SK-N-SH treated with all-trans-retinoic acid at 6 μM for 48 hours (cell line): ENCODE results near the gene CDK1.

Experiments used
- ATAC-seq: fragments of 200-7000 bp; cut with Tn5 transposase; 3 replicates; pipeline ENCODE4 v1.9.1; 2020; ENCODE audit warnings: mild to moderate bottlenecking, moderate library complexity
- ARNTL ChIP-seq: fragments of 450-650 bp; formaldehyde crosslinking; IDR thresholded peaks from 2 replicates; pipeline ENCODE4 v1.5.0; 2020; ENCODE audit warnings: low read depth, mild to moderate bottlenecking, moderate library complexity, borderline replicate concordance
- BACH2 ChIP-seq: fragments of 250-450 bp; sonication (Bioruptor Pico); IDR thresholded peaks from 2 replicates; pipeline ENCODE4 v1.9.0; 2021; ENCODE audit warnings: mild to moderate bottlenecking, borderline replicate concordance
- CREB5 ChIP-seq: fragments of 250-450 bp; sonication (Bioruptor Pico); IDR thresholded peaks from 2 replicates; pipeline ENCODE4 v1.5.1; 2020; ENCODE audit warnings: low read depth, mild to moderate bottlenecking, moderate library complexity
- CSDC2 ChIP-seq: fragments of 250-450 bp; sonication (Bioruptor Pico); IDR thresholded peaks from 2 replicates; pipeline ENCODE4 v1.5.0; 2020; ENCODE audit warnings: mild to moderate bottlenecking, moderate library complexity
- CSRNP3 ChIP-seq: fragments of 250-450 bp; sonication (Bioruptor Pico); IDR thresholded peaks from 2 replicates; pipeline ENCODE4 v1.5.1; 2021; ENCODE audit warnings: mild to moderate bottlenecking, moderate library complexity
- ESRRG ChIP-seq: fragments of 250-450 bp; sonication (Bioruptor Pico); IDR thresholded peaks from 2 replicates; pipeline ENCODE4 v1.6.1; 2021; ENCODE audit warnings: mild to moderate bottlenecking
- GLIS3 ChIP-seq: fragments of 250-450 bp; sonication (Bioruptor Pico); IDR thresholded peaks from 2 replicates; pipeline ENCODE4 v1.5.0; 2020; ENCODE audit warnings: mild to moderate bottlenecking, moderate library complexity
- ISL1 ChIP-seq: fragments of 250-450 bp; sonication (Bioruptor Pico); IDR thresholded peaks from 2 replicates; pipeline ENCODE4 v2.1.2; 2022; ENCODE audit warnings: mild to moderate bottlenecking, moderate library complexity
- OSR1 ChIP-seq: fragments of 250-450 bp; sonication (Bioruptor Pico); IDR thresholded peaks from 2 replicates; pipeline ENCODE4 v1.8.0; 2022; ENCODE audit warnings: moderate library complexity, mild to moderate bottlenecking, inconsistent platforms
- POU6F1 ChIP-seq: fragments of 250-450 bp; sonication (Bioruptor Pico); IDR thresholded peaks from 2 replicates; pipeline ENCODE4 v1.8.0; 2021; ENCODE audit warnings: low read depth, mild to moderate bottlenecking, moderate library complexity, borderline replicate concordance
- PPARA ChIP-seq: fragments of 250-450 bp; sonication (Bioruptor Pico); IDR thresholded peaks from 2 replicates; pipeline ENCODE4 v1.5.0; 2020; ENCODE audit warnings: mild to moderate bottlenecking, borderline replicate concordance
- RARB ChIP-seq: fragments of 250-450 bp; sonication (Bioruptor Pico); IDR thresholded peaks from 2 replicates; pipeline ENCODE4 v1.8.0; 2021; ENCODE audit warnings: mild to moderate bottlenecking, moderate library complexity
- SNAI2 ChIP-seq: fragments of 250-450 bp; sonication (Bioruptor Pico); IDR thresholded peaks from 2 replicates; pipeline ENCODE4 v1.5.0; 2020; ENCODE audit warnings: mild to moderate bottlenecking, moderate library complexity
- TCF4 ChIP-seq: fragments of 250-450 bp; sonication (Bioruptor Pico); IDR thresholded peaks from 2 replicates; pipeline ENCODE4 v1.8.0; 2021; ENCODE audit warnings: mild to moderate bottlenecking, moderate library complexity, borderline replicate concordance
- TOX ChIP-seq: fragments of 250-450 bp; sonication (Bioruptor Pico); IDR thresholded peaks from 2 replicates; pipeline ENCODE4 v1.8.0; 2021; ENCODE audit warnings: mild to moderate bottlenecking, moderate library complexity, borderline replicate concordance
- ZC3H10 ChIP-seq: fragments of 250-450 bp; sonication (Bioruptor Pico); IDR thresholded peaks from 2 replicates; pipeline ENCODE4 v1.5.1; 2021; ENCODE audit warnings: mild to moderate bottlenecking, moderate library complexity
- ZFP3 ChIP-seq: fragments of 250-450 bp; sonication (Bioruptor Pico); IDR thresholded peaks from 2 replicates; pipeline ENCODE4 v1.5.0; 2020; ENCODE audit warnings: mild to moderate bottlenecking, moderate library complexity
- ZNF565 ChIP-seq: fragments of 450-650 bp; formaldehyde crosslinking; conservative IDR thresholded peaks from 2 replicates; pipeline ENCODE4 v1.5.0; 2020; ENCODE audit warnings: low read depth, mild to moderate bottlenecking, moderate library complexity
- ZNF70 ChIP-seq: fragments of 450-650 bp; formaldehyde crosslinking; IDR thresholded peaks from 2 replicates; pipeline ENCODE4 v1.5.0; 2020; ENCODE audit warnings: mild to moderate bottlenecking, moderate library complexity
- ZNF8 ChIP-seq: fragments of 450-650 bp; formaldehyde crosslinking; IDR thresholded peaks from 2 replicates; pipeline ENCODE4 v1.5.0; 2020; ENCODE audit warnings: mild to moderate bottlenecking, moderate library complexity
- TF ChIP-seq, protein P1 (sequence below): fragments of 250-450 bp; sonication (Bioruptor Pico); IDR thresholded peaks from 2 replicates; pipeline ENCODE4 v1.8.0; 2020; ENCODE audit warnings: mild to moderate bottlenecking, moderate library complexity, borderline replicate concordance
- TF ChIP-seq, protein P2 (sequence below): fragments of 250-450 bp; sonication (Bioruptor Pico); IDR thresholded peaks from 2 replicates; pipeline ENCODE4 v1.5.0; 2020; ENCODE audit warnings: mild to moderate bottlenecking, moderate library complexity

Gene CDK1

DNA sequence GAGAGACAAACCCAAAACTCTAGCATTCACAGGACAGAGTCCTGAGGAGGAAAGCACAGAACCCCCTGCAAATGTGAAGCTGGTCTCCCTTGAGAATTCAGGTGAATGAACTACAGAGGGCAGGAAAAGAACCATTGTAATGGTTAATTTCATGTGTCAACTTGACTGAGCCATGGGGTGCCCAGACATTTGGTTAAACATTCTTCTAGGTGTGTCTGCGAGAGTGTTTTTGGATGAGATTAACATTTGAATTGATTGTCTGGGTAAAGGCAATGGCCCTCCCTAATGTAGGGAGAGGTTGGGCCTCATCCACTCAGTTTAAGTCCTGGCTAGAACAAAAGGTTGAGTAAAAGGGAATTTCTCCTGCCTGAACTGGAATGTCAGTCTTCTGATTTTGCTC lies 15.7 kb upstream of the CDK1 start:
- no peak for TF ChIP-seq CSDC2 (CRISPR knock-in tag)
- TF ChIP-seq CSRNP3, result no peak
- TF ChIP-seq, protein P1, sequence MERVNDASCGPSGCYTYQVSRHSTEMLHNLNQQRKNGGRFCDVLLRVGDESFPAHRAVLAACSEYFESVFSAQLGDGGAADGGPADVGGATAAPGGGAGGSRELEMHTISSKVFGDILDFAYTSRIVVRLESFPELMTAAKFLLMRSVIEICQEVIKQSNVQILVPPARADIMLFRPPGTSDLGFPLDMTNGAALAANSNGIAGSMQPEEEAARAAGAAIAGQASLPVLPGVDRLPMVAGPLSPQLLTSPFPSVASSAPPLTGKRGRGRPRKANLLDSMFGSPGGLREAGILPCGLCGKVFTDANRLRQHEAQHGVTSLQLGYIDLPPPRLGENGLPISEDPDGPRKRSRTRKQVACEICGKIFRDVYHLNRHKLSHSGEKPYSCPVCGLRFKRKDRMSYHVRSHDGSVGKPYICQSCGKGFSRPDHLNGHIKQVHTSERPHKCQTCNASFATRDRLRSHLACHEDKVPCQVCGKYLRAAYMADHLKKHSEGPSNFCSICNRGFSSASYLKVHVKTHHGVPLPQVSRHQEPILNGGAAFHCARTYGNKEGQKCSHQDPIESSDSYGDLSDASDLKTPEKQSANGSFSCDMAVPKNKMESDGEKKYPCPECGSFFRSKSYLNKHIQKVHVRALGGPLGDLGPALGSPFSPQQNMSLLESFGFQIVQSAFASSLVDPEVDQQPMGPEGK, result no peak
- no peak for TF ChIP-seq POU6F1 (CRISPR knock-in tag)
- TF ChIP-seq SNAI2 (CRISPR knock-in tag), result no peak
- no peak for TF ChIP-seq ESRRG (CRISPR knock-in tag)
- no peak for TF ChIP-seq CREB5
- no peak for TF ChIP-seq BACH2 (CRISPR knock-in tag)
- no peak for TF ChIP-seq RARB (CRISPR knock-in tag)
- no peak for TF ChIP-seq ISL1 (CRISPR knock-in tag)

DNA sequence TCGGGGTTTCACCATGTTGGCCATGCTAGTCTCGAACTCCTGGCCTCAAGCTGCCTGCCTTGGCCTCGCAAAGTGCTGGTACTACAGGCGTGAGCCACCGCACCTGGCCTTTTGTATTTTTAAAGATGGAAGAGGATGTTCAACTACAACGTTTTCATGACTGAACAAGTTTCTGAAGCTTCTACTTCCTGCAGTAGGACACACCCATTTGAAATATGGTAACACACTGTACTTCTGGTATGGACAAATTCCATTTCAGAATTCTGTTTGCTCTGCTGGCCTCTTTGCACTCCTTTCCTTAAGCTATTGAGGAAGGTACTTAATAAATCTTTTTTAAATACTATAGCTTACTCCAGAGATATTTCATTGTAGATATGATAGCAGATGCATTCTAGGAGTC lies 10.9 kb upstream of the CDK1 start:
- TF ChIP-seq ZNF8, result no peak
- no peak for TF ChIP-seq CSDC2 (CRISPR knock-in tag)
- TF ChIP-seq, protein P1, result no peak
- no peak for TF ChIP-seq ZNF70 (CRISPR knock-in tag)
- no peak for TF ChIP-seq OSR1 (CRISPR knock-in tag)
- no peak for TF ChIP-seq ISL1 (CRISPR knock-in tag)
- no peak for TF ChIP-seq SNAI2 (CRISPR knock-in tag)
- no peak for TF ChIP-seq RARB (CRISPR knock-in tag)
- TF ChIP-seq TOX (CRISPR knock-in tag), result no peak
- TF ChIP-seq ESRRG (CRISPR knock-in tag), result no peak
- no peak for TF ChIP-seq TCF4 (CRISPR knock-in tag)
- TF ChIP-seq BACH2 (CRISPR knock-in tag), result no peak
- TF ChIP-seq ARNTL, result no peak
- TF ChIP-seq, all 23 proteins: peak for 0
- ATAC-seq, result no peak

More for the DNA sequence above, 15.7 kb upstream of the CDK1 start:
- ATAC-seq, result no peak

DNA sequence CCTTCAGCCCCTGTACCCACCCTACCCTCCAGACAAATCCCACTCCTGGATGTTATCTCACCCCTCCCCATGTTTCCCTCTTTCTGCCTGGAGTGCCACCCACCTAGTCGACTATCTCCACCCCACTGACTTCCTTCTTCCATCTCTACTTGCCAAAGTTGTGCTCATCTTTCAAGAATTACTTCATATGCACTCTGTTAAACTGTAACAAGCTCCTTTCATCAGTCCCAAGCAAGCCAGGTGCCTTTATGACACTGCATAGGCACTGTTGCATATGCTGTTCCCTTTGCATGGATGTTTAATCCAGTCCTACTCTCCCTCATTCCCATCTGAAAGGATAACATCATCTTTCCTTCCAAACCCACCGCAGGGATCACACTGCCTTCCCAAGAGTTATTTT lies 8.9 kb upstream of the CDK1 start:
- ATAC-seq, result no peak; the same call in 2 of the 3 replicates
- TF ChIP-seq SNAI2 (CRISPR knock-in tag) (no peak), ZFP3 (CRISPR knock-in tag) (no peak), ZNF8 (no peak), ZNF565 (CRISPR knock-in tag) (no peak), POU6F1 (CRISPR knock-in tag) (no peak), BACH2 (CRISPR knock-in tag) (no peak), GLIS3 (CRISPR knock-in tag) (no peak), ARNTL (no peak), CREB5 (no peak), ZC3H10 (no peak), ESRRG (CRISPR knock-in tag) (no peak), OSR1 (CRISPR knock-in tag) (no peak), ISL1 (CRISPR knock-in tag) (no peak), TOX (CRISPR knock-in tag) (no peak), PPARA (CRISPR knock-in tag) (no peak), ZNF70 (CRISPR knock-in tag) (no peak), RARB (CRISPR knock-in tag) (no peak), TCF4 (CRISPR knock-in tag) (no peak)
- TF ChIP-seq, protein P2, sequence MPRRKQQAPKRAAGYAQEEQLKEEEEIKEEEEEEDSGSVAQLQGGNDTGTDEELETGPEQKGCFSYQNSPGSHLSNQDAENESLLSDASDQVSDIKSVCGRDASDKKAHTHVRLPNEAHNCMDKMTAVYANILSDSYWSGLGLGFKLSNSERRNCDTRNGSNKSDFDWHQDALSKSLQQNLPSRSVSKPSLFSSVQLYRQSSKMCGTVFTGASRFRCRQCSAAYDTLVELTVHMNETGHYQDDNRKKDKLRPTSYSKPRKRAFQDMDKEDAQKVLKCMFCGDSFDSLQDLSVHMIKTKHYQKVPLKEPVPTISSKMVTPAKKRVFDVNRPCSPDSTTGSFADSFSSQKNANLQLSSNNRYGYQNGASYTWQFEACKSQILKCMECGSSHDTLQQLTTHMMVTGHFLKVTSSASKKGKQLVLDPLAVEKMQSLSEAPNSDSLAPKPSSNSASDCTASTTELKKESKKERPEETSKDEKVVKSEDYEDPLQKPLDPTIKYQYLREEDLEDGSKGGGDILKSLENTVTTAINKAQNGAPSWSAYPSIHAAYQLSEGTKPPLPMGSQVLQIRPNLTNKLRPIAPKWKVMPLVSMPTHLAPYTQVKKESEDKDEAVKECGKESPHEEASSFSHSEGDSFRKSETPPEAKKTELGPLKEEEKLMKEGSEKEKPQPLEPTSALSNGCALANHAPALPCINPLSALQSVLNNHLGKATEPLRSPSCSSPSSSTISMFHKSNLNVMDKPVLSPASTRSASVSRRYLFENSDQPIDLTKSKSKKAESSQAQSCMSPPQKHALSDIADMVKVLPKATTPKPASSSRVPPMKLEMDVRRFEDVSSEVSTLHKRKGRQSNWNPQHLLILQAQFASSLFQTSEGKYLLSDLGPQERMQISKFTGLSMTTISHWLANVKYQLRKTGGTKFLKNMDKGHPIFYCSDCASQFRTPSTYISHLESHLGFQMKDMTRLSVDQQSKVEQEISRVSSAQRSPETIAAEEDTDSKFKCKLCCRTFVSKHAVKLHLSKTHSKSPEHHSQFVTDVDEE (CRISPR knock-in tag), result no peak
- TF ChIP-seq, all 23 proteins: peak for 0
